SKM-1 treated with dmso at 0.1 percent for 144 hours (cell line): ENCODE measurements around the gene STAB2.
A peak's percentile ranks its signal among the peaks of the same experiment; 100 is the strongest.

ENCODE experiments used
- DNase-seq: peaks from one replicate; lab custom pipeline; 2025; ENCODE audit not compliant: unreplicated experiment; lab: John Stamatoyannopoulos, UW

The STAB2 gene

DNA sequence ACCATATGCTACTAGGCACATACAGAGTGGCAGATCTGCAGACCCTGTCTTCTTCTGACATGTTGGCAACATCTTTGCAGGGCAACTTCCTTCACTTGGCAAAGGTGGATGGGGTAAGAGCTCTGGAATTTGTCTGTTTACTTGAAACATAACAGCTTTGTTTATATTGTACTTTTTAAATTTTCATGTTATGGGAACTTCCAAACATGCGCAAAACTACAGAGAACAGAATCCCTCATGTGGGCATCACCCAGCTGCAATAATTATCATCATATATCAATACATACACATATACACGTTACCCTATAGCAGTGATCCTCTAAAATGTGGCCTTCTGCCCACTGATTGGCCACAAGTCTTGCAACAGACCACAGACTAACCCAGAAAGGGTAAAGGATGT lies 103.4 kb downstream of the STAB2 start:
- no peak for DNase-seq

DNA sequence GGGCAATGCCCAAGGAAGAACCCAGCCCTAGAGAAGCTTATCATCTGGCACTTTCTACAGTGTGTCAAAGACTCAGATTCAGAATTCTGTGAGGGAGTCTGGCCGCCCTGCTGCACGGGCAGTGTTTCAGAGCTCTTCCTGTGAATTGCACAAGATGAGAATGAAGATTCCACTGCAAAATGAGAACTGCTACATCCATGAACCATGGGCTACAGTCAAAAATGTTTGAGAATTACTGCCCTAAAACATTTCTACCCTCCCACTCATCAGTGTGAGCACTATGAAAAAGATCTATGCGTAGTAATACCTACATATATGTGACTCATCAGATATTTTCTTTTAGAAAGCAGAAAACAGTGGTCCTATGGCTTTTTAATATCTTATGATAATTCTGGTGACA lies 104.0 kb downstream of the STAB2 start:
- peak; percentile 11 for DNase-seq

DNA sequence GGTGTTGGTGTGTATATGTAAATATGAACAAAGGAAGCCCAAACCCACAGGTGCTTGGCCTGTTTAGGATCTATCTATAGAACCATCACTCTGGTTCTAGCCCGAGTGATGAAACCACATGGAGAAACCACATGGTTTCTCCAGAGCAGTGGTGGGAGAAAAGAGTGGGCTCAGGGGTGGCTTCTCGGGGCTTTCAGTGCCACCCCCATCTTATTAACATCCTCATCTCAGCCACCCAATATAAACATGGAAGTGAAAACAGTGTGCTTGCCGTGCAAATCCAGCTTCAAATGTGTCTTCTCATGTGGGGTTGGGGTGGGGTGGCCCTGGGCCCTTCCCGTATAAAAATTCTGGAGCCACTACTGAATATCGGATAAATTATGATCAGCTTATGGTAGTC lies 109.0 kb downstream of the STAB2 start:
- DNase-seq, result no peak

DNA sequence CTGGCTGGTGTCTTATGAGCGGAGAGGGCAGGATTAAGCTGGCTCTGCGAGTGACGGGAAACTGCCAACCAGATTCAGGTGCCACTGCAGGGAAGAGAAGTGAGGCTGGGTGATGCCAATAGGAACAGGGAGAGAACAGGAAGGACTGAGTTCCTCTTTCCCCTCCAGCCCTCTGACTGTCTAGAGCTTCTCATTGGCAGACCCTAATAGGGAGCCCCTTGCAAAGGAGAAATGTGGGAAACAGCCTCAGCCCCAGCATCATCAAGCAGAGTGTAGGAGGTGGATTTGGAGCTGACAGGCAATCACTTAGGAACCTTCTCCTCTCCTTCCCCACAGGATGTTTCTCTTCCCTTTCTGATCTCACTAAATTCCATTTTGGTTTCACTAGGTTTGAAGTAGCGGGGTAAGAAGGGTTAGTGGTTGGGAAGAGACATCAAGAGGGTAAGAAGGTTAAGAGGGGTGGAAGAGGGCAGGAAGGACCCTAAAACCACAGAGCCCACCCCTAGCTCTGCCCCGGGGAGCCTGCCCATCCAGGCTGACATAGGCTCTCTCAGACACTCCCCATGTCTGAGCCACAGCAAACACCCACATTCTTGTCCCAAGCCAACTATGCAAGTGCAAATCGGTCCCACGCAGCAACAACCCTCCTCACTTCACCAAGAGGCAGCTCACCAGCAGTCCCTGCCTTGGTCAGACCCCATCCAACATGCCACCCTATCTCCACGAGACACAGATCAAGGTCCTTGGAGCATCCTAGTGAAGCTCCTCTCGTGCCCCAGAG lies 111.1 kb downstream of the STAB2 start:
- DNase-seq, result no peak

DNA sequence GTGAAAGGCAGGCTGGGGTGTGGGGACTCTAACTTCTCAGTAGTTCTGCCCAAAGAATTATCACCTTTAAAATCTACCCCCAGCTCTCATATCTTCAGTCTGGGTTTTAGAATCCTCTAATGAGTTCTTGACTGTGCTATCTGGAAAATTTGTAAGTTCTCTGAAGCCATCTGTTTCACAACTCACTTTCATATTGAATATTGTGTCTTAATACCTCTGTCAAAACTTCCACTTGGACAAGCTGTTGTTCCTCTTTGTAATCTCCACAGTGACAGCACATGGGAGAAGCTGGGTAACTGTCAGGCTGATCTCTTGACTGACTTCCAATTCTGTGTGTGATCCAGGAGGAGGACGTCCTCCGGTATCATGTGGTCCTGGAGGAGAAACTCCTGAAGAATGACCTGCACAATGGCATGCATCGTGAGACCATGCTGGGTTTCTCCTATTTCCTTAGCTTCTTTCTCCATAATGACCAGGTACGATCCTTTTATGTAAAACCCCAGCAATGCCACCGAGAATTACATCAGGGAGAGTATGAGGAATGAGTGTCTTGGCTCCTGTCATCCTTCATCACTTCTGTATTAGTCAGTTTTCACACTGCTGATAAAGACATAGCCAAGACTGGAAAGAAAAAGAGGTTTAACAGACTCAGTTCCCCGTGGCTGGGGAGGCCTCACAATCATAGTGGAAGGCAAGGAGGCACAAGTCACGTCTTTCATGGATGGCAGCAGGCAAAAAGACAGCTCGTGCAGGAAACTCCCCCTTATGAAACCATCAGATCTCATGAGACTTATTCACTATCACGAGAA lies 111.9 kb downstream of the STAB2 start:
- DNase-seq, result peak; percentile 57

DNA sequence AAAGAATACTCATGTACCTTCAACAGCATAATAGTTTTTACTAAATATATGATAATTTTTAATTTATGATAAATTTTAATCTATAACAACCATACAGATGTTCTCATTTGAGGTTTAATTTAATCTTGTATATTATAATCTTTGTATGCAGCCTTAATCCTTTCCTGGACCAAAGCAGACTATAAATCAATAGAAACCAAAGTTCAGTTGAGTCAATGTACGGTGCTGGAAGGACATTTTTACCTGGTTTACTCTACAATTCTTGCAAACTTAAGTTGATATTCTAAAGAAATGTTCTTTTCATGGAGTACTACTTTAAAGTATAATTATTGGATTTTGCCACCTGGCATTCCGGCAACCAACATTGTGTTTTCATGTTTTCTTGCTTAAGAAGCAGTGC lies 118.0 kb downstream of the STAB2 start:
- DNase-seq, result no peak

DNA sequence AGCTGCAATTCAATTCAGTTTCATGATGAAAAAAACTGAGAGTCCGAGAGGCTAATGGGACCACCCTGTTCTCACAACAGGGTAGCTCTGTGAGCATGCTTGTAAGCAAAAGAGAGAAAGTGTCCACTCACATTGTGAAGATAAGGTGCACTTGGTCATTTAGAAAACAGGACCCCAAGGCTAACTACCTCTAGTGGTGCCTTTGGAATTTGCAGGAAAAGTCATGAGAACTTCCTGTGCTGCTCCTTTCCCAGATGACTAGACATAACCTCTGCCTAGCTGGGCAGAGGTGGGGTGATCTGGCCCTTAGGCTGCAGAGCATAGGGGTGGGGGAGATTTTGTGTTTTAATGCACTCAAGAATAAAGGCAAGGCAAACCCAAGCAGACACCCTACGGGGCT lies 118.9 kb downstream of the STAB2 start:
- no peak for DNase-seq

DNA sequence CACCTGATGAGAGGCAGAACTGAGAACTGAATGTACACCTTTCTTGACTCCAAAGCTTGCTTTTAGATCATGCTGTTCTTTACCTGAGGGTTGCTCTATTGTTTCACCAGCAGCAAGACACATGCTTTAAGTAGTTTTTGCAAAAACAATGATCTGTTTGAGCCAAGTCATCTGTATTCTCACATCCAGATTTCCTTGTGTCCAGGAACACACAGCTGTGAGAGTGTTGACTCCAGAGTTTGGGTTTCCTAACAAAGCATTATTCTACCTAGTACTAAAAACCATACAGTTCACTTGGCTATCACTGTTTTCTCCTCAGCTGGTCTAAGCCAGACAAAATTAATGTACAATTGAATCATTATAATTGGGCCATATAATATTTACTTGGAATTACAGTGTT lies 120.4 kb downstream of the STAB2 start:
- no peak for DNase-seq

DNA sequence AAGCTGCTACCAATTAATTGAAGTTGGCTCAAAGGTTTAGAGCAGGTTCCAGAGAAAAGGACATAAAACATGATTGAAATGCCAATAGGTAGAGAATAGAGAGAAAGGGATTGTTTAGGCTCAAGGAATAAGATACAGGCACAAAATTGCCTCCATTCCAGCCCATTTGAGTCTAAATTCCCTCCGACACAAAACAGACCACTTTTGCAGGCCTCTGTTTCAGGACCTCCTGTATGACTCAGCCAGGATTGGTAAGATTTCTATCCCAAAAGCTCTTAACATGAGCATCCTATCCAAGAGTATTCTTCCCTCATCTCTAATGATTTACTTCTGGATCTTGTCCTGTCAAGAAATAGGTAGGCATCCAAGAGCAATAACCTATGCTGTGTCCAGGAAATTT lies 123.5 kb downstream of the STAB2 start:
- DNase-seq, result no peak

DNA sequence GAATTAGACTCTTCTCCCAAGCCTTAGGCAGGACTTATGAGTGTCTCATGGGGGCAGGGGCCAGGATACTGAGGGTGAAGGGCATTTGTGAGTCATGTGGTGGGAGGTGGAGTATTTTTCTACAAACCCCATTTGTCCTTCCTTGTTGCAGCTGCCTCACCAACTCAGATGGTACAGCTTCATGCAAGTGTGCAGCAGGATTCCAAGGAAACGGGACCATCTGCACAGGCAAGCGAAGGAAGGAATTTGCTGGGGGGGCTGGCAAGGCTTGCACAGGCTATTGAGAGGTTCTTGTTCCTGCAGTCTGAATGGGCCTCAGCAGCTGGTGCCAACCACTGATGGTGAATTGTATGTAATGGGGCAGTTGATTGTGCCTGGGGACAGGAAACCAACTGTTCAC lies 125.1 kb downstream of the STAB2 start:
- no peak for DNase-seq

DNA sequence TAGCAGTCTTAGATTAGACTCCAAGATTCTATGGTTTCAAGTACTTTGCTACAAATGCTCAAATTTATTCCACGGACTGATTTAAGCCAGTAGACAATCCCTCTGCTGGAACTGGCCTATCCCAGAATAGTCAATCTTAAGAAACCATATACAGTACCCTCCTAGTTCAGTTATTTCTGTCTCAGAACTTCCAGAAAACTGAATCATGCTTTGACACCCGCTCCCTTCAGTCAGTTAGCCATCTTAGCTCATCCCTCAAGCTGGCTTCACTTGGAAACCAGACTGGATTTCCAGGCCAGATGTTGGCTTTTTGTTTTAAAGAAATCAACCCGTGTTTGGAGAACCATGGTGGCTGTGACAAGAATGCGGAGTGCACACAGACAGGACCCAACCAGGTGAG lies 128.4 kb downstream of the STAB2 start:
- no peak for DNase-seq

DNA sequence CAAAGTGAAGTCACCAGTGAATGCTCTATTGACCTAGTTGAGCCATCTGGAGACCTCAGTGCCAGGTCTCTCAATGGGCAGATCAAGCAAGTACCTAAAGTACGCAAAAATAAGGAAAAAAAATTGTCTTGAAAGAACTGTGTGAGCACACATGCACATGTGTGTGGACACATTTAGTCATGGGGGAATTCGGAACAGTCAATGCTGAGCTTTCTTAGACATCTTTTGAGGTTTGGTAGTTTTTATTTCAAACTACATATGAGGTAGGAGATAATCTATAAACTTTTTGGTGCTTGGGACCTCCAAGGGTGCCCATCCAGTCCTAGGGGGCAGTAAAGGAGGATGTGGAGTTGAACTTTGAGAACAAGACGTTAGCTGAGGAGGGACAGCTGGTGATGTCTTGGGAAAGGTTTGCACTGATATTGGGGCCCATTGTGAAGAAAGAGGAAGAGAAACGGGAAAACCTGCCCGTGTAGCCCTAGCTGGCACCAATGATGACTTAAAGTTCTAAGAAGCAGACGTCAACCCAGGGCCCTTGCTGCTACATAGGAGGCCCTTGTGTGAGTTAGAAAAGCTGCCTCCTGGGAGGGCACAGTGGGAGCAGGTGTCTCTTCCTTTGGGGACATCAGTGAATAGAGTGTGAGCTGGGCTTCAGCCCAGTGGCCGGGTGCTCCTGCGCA lies 129.6 kb downstream of the STAB2 start:
- DNase-seq, result no peak

DNA sequence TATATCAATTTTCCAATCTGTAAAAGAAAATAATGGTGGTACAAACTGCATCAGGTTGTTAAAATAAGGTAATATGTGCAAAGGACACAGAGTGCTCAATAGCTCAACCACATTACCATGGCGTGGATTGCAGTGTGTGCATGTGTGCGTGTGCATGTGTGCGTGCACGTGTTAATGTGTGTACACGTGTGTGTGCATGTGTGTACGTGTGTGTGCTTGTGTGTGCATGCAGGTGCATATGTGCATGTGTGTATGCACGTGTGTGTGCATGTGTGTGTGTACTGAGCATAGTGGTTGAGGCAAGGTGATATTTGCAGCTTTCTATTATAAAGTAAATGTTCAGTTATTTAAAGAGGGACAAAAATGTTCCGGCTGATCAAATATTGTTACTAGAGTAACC lies 138.3 kb downstream of the STAB2 start:
- no peak for DNase-seq

DNA sequence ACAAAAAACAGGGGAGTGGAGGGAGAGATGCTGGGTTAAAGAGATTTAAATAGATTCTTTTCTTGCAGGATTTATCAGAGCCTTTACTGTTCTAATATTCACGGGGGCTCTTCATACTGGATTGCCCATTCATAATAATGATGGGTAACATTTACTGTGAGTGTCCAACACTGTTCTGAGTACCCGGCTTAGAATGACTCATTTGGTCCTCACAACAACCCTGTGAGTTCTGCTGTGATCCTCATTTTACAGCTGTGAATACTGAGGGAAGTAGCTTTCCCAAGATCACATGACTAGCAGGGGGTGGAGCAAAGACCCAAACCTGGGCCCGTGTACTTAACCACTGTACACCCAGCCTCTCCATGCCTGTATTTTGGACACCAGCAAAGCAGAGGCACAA lies 140.6 kb downstream of the STAB2 start:
- DNase-seq, result no peak

DNA sequence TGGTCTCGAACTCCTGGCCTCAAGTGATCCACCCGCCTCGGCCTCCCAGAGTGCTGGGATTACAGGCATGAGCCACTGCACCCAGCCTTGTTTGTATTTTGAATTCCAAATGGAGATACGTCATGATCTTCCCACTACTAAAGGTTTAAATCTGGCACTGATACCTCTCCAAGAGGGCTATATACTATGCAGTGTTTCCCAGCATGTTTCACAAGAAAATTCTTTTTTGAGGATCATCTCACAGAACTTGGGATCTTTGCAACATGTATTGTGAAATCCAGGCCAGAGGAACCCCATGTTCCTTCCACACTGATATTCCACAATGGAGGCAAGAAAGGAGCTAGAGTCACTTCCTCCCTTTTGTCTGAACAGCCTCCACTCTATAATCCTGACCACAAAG lies 141.2 kb downstream of the STAB2 start:
- no peak for DNase-seq

DNA sequence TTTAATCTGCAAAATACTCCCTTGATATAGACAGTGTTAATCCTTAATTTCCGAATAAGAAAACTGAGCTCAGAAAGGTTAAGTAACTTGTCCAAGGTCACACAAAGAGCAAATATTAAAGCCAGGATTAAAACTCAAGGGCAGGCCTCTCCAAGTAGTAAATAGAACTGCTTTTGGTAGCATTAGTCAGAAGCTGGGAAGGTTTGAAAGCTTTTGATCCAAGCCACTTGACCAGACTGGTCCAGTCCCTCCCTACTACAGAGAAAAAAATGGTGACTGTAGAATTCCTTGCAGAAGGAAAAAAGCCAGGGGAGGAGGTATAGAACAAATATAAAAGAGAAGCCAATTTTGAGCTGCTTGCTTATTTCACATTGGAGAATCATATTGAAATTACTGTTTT lies 142.4 kb downstream of the STAB2 start:
- no peak for DNase-seq

DNA sequence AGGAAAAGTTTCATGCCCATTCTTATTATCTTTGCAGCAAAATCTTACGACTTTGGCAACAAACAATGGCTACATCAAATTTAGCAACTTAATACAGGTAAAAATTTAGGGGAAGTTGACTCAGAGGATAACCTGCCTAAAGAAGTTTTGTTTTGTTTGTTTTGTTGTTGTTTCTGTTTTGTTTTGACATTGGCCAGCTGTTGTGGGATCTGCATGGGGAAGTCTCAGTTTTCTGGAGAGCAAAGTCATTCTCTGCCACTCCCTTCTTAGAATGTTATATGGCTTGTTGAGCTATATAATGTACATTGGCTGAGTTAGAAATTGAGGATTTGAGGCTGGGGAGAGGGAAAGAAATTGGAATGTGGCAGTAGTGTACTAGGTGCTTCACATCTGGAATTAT lies 144.5 kb downstream of the STAB2 start:
- DNase-seq, result no peak

DNA sequence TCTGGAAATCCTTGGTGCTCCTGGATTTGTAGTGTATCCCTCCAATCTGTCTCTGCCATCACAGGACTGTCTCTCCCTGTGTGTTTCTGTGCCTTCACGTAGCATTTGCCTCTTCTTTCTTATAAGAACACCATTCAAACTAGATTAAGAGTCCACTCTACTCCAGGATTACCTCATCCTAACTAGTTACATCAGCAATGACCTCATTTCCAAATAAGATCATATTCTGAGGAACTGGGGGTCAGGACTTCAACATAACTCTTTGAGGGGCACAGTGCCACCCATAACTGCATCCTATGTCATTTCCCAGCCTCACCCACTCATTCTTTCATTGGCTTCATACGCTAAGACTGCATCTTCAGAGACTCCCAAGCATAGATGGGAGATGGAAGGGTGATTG lies 147.8 kb downstream of the STAB2 start:
- DNase-seq, result no peak

DNA sequence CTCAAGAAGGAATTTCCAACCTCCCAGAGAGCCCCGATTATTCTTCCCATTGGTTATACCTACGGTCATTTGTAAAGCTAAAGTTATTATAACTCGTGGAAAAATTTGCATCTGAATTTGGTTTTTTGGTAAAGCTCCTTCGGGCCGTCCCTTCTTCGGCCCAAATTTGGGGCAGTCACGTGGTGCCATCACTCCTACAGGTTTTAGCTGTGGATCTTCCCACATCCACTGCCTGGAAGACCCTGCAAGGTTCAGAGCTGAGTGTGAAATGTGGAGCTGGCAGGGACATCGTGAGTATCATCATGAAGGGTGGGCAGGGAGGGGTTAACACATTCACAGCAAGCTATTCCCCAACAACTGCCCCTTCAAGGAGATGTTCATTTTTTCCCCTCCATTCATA lies 148.2 kb downstream of the STAB2 start:
- DNase-seq, result no peak

DNA sequence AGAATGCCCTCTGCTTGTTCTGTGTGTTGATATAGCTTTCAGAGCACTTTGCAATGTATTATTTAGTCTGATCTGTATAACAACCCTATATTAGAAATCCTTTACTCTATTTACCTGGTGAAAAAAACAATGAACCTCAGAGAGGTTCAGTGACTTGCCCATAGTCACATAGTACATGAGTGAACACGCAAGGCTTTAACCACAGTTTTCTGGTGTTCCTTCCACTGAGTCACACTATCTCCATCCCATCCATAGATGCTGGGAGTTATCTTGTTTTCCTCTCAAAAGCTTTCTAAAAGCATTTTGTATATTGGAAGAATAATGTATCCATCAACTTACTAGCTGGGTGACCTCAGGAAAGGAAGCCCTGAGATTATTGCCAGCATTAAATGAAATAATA lies 149.5 kb downstream of the STAB2 start:
- DNase-seq, result no peak

DNA sequence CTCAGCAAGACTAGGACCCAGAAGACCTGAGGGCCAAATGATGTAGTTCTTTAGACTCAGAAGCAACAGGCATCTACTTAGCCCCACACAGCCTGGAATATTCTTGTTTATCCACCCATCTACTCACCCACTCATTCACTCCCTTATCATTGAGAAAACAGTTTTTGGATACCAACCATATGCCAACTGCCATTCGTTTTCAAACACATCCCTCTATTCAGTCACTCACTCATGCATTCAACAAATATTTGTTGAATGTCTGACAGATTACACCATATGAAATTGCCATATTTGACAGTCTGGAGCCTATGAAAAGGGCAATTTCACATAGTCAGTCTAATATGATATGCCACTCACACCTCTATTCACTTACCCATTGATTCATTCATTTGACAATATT lies 150.8 kb downstream of the STAB2 start:
- DNase-seq, result no peak

DNA sequence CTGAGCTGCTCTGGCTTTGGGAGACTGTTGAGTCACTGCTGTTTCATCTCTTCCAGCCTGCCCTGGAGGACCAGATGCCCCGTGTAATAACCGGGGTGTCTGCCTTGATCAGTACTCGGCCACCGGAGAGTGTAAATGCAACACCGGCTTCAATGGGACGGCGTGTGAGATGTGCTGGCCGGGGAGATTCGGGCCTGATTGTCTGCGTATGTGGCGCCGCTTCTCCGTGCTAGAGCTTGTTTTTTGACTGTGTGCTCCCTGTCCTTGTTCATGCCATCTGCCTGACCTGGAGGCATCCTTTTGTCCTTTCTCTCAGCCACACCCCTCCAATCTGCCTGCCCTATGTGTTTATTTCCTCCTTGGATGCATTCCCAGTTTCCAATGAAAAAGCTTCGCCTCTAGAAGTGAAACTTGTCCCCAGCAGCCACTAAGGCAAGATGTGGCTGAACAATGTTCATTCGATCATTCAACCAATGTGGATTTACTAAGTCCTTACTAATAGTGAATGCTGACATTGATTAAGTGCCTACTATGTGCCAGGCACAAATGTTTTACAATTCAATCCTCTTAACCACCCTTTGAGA lies 155.4 kb downstream of the STAB2 start:
- DNase-seq, result no peak
